ENCODE results near the gene SLC44A1.

GRCh38 chr9:105296445-105296844, 52.0 kb downstream of the SLC44A1 start:
- TF ChIP-seq CTCF (IDR thresholded peaks at IDR 0.05) (no peak), EP300 (IDR thresholded peaks at IDR 0.05) (no peak), POLR2AphosphoS5 (IDR thresholded peaks at IDR 0.05) (no peak), POLR2A (IDR thresholded peaks at IDR 0.05) (no peak)

Data from upper lobe of left lung (tissue), 4 donors.